HEK293T (cell line): ENCODE measurements around the gene KLHL1.

Experiments
- CTCF ChIA-PET: fragments of 350-600 bp; formaldehyde crosslinking; extraction: SDS; loops from one replicate; lab custom pipeline; 2021; ENCODE audit warnings: antibody characterized with exemption, inconsistent platforms; lab: Yijun Ruan, JAX
- POLR2A ChIA-PET: fragments of 350-600 bp; formaldehyde crosslinking; extraction: SDS; loops from one replicate; lab custom pipeline; 2020; ENCODE audit warnings: antibody characterized with exemption, inconsistent platforms; lab: Yijun Ruan, JAX
- DNase-seq: peaks from one replicate; pipeline ENCODE4 v3.0.0; 2012; ENCODE audit warnings: mixed read lengths; ENCODE audit errors: extremely low spot score
- ARNT ChIP-seq: fragments of 450-650 bp; IDR thresholded peaks from 2 replicates; pipeline ENCODE4 v1.6.1; 2017; ENCODE audit warnings: mild to moderate bottlenecking
- BHLHE40 ChIP-seq: fragments of 450-650 bp; IDR thresholded peaks from 2 replicates; pipeline ENCODE4 v1.6.1; 2016; ENCODE audit warnings: mild to moderate bottlenecking, moderate library complexity, borderline replicate concordance
- CTBP1 ChIP-seq: fragments of 450-650 bp; IDR thresholded peaks from 2 replicates; pipeline ENCODE4 v1.6.1; 2016; ENCODE audit warnings: borderline replicate concordance
- ELF4 ChIP-seq: fragments of 450-650 bp; IDR thresholded peaks from 2 replicates; pipeline ENCODE4 v1.6.1; 2017; ENCODE audit warnings: antibody characterized with exemption
- FOXA1 ChIP-seq: fragments of 450-650 bp; IDR thresholded peaks from 2 replicates; pipeline ENCODE4 v1.6.1; 2016; ENCODE audit warnings: mild to moderate bottlenecking
- FOXK2 ChIP-seq: fragments of 450-650 bp; IDR thresholded peaks from 2 replicates; pipeline ENCODE4 v1.6.1; 2016; ENCODE audit warnings: mild to moderate bottlenecking
- FOXM1 ChIP-seq: fragments of 450-650 bp; IDR thresholded peaks from 2 replicates; pipeline ENCODE4 v1.6.1; 2017; ENCODE audit warnings: mild to moderate bottlenecking, borderline replicate concordance
- HDGF ChIP-seq: fragments of 450-650 bp; IDR thresholded peaks from 2 replicates; pipeline ENCODE4 v1.6.1; 2017; ENCODE audit warnings: antibody characterized with exemption, borderline replicate concordance
- L3MBTL2 ChIP-seq: fragments of 450-650 bp; conservative IDR thresholded peaks from 2 replicates; pipeline ENCODE4 v1.6.1; 2016; ENCODE audit warnings: mild to moderate bottlenecking
- LEF1 ChIP-seq: fragments of 450-650 bp; IDR thresholded peaks from 2 replicates; pipeline ENCODE4 v1.6.1; 2017; ENCODE audit warnings: mild to moderate bottlenecking, borderline replicate concordance
- NFRKB ChIP-seq: fragments of 450-650 bp; IDR thresholded peaks from 2 replicates; pipeline ENCODE4 v1.6.1; 2016; ENCODE audit warnings: mild to moderate bottlenecking, moderate library complexity
- PKNOX1 ChIP-seq: fragments of 450-650 bp; IDR thresholded peaks from 2 replicates; pipeline ENCODE4 v1.6.1; 2016
- SP1 ChIP-seq: fragments of 450-650 bp; IDR thresholded peaks from 2 replicates; pipeline ENCODE4 v1.6.1; 2017
- SUZ12 ChIP-seq: fragments of 450-650 bp; IDR thresholded peaks from 2 replicates; pipeline ENCODE4 v1.6.1; 2016; ENCODE audit warnings: mild to moderate bottlenecking
- TARDBP ChIP-seq: fragments of 450-650 bp; IDR thresholded peaks from 2 replicates; pipeline ENCODE4 v1.6.1; 2016
- ZNF384 ChIP-seq: fragments of 450-650 bp; IDR thresholded peaks from 2 replicates; pipeline ENCODE4 v1.6.1; 2016

The KLHL1 gene

GRCh38 chr13:70107498-70108281 is 562 bp downstream of the KLHL1 start, which contains the start of gene ATXN8OS:
Gene ATXN8OS (plus strand): TSS chr13:70107826.
- DNase-seq: no peak
- POLR2A ChIA-PET: no interaction called here
- no peak for TF ChIP-seq FOXM1
- TF ChIP-seq TARDBP: no peak
- TF ChIP-seq ZNF384: no peak
- TF ChIP-seq SUZ12: no peak
- no peak for TF ChIP-seq NFRKB
- no peak for TF ChIP-seq FOXK2
- no peak for TF ChIP-seq ARNT
- TF ChIP-seq BHLHE40: no peak
- CTCF ChIA-PET: interaction anchor here (1.9 kb wide), 1 partner anchor 9 kb away, joined by 5 read pairs; no protein-coding TSS in a partner anchor

- POLR2A ChIA-PET: no interaction called here
- TF ChIP-seq FOXM1 (no peak), HDGF (no peak), ARNT (no peak), PKNOX1 (no peak), LEF1 (no peak), SP1 (no peak), NFRKB (no peak), BHLHE40 (no peak), ELF4 (no peak), ZNF384 (no peak), L3MBTL2 (no peak), CTBP1 (no peak), SUZ12 (no peak), TARDBP (no peak), FOXK2 (no peak), FOXA1 (no peak)
- no peak for DNase-seq
- CTCF ChIA-PET: interaction anchor here (1.9 kb wide), 1 partner anchor 8 kb away, joined by 5 read pairs; no protein-coding TSS in a partner anchor
Observed at GRCh38 chr13:70107125-70107497, 1.1 kb downstream of the KLHL1 start.

GRCh38 chr13:70104481-70104880 is 3.8 kb downstream of the KLHL1 start:
- ChIA-PET CTCF (no interaction called here), POLR2A (no interaction called here)
- DNase-seq: no peak
- no peak for TF ChIP-seq ARNT
- no peak for TF ChIP-seq BHLHE40

- no peak for DNase-seq
- TF ChIP-seq ZNF384 (peak; percentile 78; the same call in 1 of the 2 replicates), ARNT (no peak)
- CTCF ChIA-PET: interaction anchor here (0.6 to 1.5 kb wide), 4 partner anchors 8 to 212 kb away, joined by 3 to 5 read pairs (median 4); partner anchors contain the start of gene ATXN8OS
- POLR2A ChIA-PET: no interaction called here
Observed at GRCh38 chr13:70098669-70099068, 9.6 kb downstream of the KLHL1 start.

GRCh38 chr13:70090036-70090723 is 18.1 kb downstream of the KLHL1 start:
- POLR2A ChIA-PET: no interaction called here
- CTCF ChIA-PET: no interaction called here
- TF ChIP-seq PKNOX1 (peak; percentile 77), SP1 (no peak)
- no peak for DNase-seq

GRCh38 chr13:70088926-70089325 is 19.3 kb downstream of the KLHL1 start:
- TF ChIP-seq SP1 (no peak), L3MBTL2 (no peak), FOXA1 (no peak), CTBP1 (no peak), ARNT (no peak), FOXM1 (no peak), TARDBP (no peak), FOXK2 (no peak), BHLHE40 (no peak), LEF1 (no peak), SUZ12 (no peak), HDGF (no peak)
- POLR2A ChIA-PET: no interaction called here
- DNase-seq: no peak
- CTCF ChIA-PET: interaction anchor here (0.7 kb wide), 1 partner anchor 81 kb away, joined by 3 read pairs; no protein-coding TSS in a partner anchor

GRCh38 chr13:70087247-70087646 is 21.0 kb downstream of the KLHL1 start:
- ChIA-PET CTCF (no interaction called here), POLR2A (no interaction called here)
- DNase-seq: no peak
- TF ChIP-seq HDGF (no peak), ELF4 (no peak), CTBP1 (no peak), FOXA1 (no peak), FOXK2 (no peak), PKNOX1 (no peak), L3MBTL2 (no peak), ARNT (no peak), SP1 (no peak), NFRKB (no peak), SUZ12 (no peak), TARDBP (no peak), LEF1 (no peak), BHLHE40 (no peak)
